ENCODE measurements around the gene TMEM45A. TPM values are rescaled to one million over a fixed set of nuclear protein-coding genes. Genes with fewer than 3 reads are reported as not detected.
"Not testable (repeated sequence)": the region's sequence is repeated elsewhere in the genome, so short reads cannot be mapped to it uniquely, and the experiment has no call there.

Gene TMEM45A
- total RNA-seq, 1 experiment from 2014 or later, result 0.73 TPM

GRCh38 chr3:100580147-100580546, 87.7 kb downstream of the TMEM45A start:
- no peak for DNase-seq
- intact Hi-C loops (cut with micrococcal nuclease; ENCODE audit: unreplicated experiment), result no loop called here
- no peak overlapping the region for H3K27ac Mint-ChIP-seq (ENCODE audit: unreplicated experiment)
- BruUV-seq (replicated peaks), result no TSS peak
- H3K36me3 Mint-ChIP-seq (ENCODE audit: insufficient read depth, unreplicated experiment), result no peaks in the 10 kb centered on the region
- peaks cover 16% of the 10 kb centered on the region for H3K4me1 Mint-ChIP-seq (ENCODE audit: low read depth, unreplicated experiment)
- no peaks in the 10 kb centered on the region for H3K27me3 Mint-ChIP-seq (ENCODE audit: unreplicated experiment)
- H3K9me3 Mint-ChIP-seq (ENCODE audit: low read depth, unreplicated experiment), result no peaks in the 10 kb centered on the region
- no peak overlapping the region for H3K4me3 Mint-ChIP-seq (ENCODE audit: low read depth, unreplicated experiment)
- TF ChIP-seq CTCF (IDR thresholded peaks at IDR 0.05; ENCODE audit: unreplicated experiment), result no peak
- CTCF ChIA-PET, result no interaction called here

DNA sequence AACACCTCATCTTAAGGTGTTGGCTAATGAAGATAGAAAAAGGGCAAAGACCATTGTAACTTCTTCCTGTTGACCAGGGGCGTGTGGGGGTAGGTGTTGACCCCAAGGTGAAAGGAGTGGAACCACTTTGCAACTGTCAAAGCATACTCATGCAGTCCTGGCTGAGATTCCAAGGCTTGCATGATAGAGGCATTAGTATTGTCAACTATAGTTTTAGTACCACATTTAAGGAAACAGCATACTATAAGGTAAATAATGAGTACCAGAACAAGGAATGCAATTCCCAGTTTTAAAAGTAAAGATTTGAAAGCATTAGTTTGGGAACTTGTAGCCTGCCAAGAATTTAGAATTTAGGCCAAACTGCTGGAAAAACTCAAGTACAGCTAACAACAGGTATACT, 89.2 kb downstream of the TMEM45A start:
- Mint-ChIP-seq H3K36me3 (ENCODE audit: insufficient read depth, unreplicated experiment) (no peaks in the 10 kb centered on the region), H3K4me1 (ENCODE audit: low read depth, unreplicated experiment) (peaks cover 15% of the 10 kb centered on the region), H3K27me3 (ENCODE audit: unreplicated experiment) (no peaks in the 10 kb centered on the region), H3K4me3 (ENCODE audit: low read depth, unreplicated experiment) (no peak overlapping the region), H3K9me3 (ENCODE audit: low read depth, unreplicated experiment) (peaks cover 2% of the 10 kb centered on the region), H3K27ac (ENCODE audit: unreplicated experiment) (no peak overlapping the region)
- no peak for DNase-seq
- BruUV-seq (replicated peaks), result no TSS peak
- no peak for TF ChIP-seq CTCF (IDR thresholded peaks at IDR 0.05; ENCODE audit: unreplicated experiment)
- CTCF ChIA-PET, result no interaction called here
- intact Hi-C loops (cut with micrococcal nuclease; ENCODE audit: unreplicated experiment), result no loop called here

DNA sequence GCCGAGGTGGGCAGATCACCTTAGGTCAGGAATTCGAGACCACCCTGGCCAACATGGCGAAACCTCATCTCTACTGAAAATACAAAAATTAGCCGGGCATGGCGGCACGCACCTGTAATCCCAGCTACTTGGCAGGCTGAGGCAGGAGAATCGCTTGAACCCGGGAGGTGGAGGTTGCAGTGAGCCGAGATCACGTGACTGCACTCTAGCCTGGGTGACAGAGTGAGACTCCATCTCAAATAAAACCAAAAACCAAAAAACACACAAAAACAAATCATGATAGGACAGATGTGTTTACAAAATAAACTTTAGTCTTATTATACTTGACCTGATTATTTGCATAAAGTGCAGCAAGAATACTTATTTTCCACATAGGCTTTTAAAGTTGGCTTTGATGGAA, 89.7 kb downstream of the TMEM45A start:
- intact Hi-C loops (cut with micrococcal nuclease; ENCODE audit: unreplicated experiment); DNase-seq; H3K27me3 Mint-ChIP-seq (ENCODE audit: unreplicated experiment); H3K27ac Mint-ChIP-seq (ENCODE audit: unreplicated experiment); CTCF ChIA-PET; H3K36me3 Mint-ChIP-seq (ENCODE audit: insufficient read depth, unreplicated experiment); H3K4me3 Mint-ChIP-seq (ENCODE audit: low read depth, unreplicated experiment); BruUV-seq (replicated peaks); H3K9me3 Mint-ChIP-seq (ENCODE audit: low read depth, unreplicated experiment): not testable (repeated sequence)
- H3K4me1 Mint-ChIP-seq (ENCODE audit: low read depth, unreplicated experiment), result peaks cover 10% of the 10 kb centered on the region

DNA sequence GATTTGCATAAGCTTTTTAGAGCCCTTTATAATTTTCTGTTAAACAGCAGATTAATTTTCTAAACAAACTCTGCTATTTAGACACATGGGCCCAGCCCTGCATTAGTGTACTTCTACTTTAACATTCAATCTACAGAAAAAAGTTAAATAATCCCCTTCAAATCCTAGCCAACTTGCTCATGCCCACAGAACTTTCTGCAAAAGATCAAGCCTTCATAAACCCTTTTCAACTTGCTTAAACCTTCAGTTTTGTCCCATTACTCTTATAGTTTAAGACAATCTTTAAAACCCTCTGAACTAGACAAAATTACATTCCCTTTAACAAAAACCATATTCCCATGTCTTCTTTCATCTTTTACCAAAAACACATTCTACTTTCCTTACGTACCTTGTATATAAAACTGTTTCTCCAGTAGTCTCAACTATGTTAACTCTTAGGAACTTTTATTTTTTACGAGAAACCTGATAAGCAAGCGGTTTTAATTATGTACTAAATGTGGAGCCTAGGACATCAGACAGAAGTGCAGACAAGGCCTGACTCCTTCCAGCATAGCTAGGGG, 91.8 kb downstream of the TMEM45A start:
- no peak for DNase-seq
- H3K27ac Mint-ChIP-seq (ENCODE audit: unreplicated experiment), result no peak overlapping the region
- H3K4me1 Mint-ChIP-seq (ENCODE audit: low read depth, unreplicated experiment), result peaks cover 8% of the 10 kb centered on the region
- no TSS peak for BruUV-seq (replicated peaks)
- intact Hi-C loops (cut with micrococcal nuclease; ENCODE audit: unreplicated experiment), result no loop called here
- H3K36me3 Mint-ChIP-seq (ENCODE audit: insufficient read depth, unreplicated experiment), result no peaks in the 10 kb centered on the region
- no peaks in the 10 kb centered on the region for H3K27me3 Mint-ChIP-seq (ENCODE audit: unreplicated experiment)
- H3K9me3 Mint-ChIP-seq (ENCODE audit: low read depth, unreplicated experiment), result peaks cover 2% of the 10 kb centered on the region
- TF ChIP-seq CTCF (IDR thresholded peaks at IDR 0.05; ENCODE audit: unreplicated experiment), result no peak
- H3K4me3 Mint-ChIP-seq (ENCODE audit: low read depth, unreplicated experiment), result no peak overlapping the region
- CTCF ChIA-PET, result no interaction called here

GRCh38 chr3:100586832-100587231, 94.4 kb downstream of the TMEM45A start:
- Mint-ChIP-seq H3K4me3 (ENCODE audit: low read depth, unreplicated experiment) (no peak overlapping the region), H3K4me1 (ENCODE audit: low read depth, unreplicated experiment) (peaks cover 18% of the 10 kb centered on the region), H3K27me3 (ENCODE audit: unreplicated experiment) (no peaks in the 10 kb centered on the region), H3K36me3 (ENCODE audit: insufficient read depth, unreplicated experiment) (no peaks in the 10 kb centered on the region), H3K27ac (ENCODE audit: unreplicated experiment) (no peak overlapping the region), H3K9me3 (ENCODE audit: low read depth, unreplicated experiment) (peaks cover 2% of the 10 kb centered on the region)
- BruUV-seq (replicated peaks), result no TSS peak
- CTCF ChIA-PET, result no interaction called here
- no peak for DNase-seq
- intact Hi-C loops (cut with micrococcal nuclease; ENCODE audit: unreplicated experiment), result no loop called here
- TF ChIP-seq CTCF (IDR thresholded peaks at IDR 0.05; ENCODE audit: unreplicated experiment), result no peak

Data from Calu3 (cell line).